ENCODE results near the gene CISD3.

DNA sequence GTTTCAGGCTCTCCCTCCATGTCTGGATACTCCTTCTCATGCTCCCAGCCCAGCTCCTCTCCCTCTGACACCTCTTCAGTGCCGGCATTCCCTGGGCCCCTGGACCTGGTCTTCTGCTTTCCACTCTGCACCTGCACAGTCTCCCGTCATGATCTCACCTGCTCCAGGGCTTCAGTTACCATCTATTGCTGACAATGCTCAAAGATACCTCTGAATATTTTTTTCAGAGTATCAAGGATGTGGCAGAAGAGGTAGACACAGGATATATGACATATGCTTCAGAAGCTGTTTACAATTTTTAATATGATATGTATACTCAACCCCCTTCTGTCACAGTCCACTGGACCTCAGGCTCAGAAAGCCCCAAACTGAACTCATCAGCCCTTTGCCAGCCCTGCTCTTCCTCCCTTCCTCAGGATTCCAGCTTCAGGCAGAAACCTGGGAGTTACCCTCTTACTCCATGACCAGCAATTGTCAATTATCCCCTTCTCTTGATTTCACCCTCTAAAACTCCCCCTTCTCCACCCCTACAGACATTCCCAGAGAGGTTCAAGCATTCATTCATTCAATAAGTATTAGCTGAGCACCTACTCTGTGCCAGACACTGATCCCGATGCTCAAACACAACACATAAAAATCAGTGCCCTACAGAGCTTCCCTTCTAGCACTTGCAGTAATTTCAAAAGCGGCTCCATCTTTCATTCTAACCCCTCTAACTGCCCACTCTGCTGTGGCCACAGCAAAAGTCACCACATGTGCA is 32.9 kb upstream of the CISD3 start:
- TF ChIP-seq EZH2 (IDR thresholded peaks at IDR 0.05): no peak
- TF ChIP-seq POLR2AphosphoS5 (IDR thresholded peaks at IDR 0.05; ENCODE audit: borderline replicate concordance, low read depth, low read length): no peak

Data from SK-N-MC (cell line).